Liver (tissue), 3 donors: ENCODE results near the gene MYO7A.

Experiments used
- MAX ChIP-seq: IDR thresholded peaks from 2 replicates; pipeline ENCODE4 v1.6.1; 2016; ENCODE audit warnings: antibody characterized with exemption
- RAD21 ChIP-seq, 2 donors: IDR thresholded peaks; 2 replicates each; pipeline ENCODE4 v1.6.1; 2016; ENCODE audit warnings: antibody characterized with exemption in 2 of 2, mild to moderate bottlenecking in 2 of 2
- TAF1 ChIP-seq: conservative IDR thresholded peaks from 2 replicates; pipeline ENCODE4 v1.6.1; 2016; ENCODE audit warnings: antibody characterized with exemption, mild to moderate bottlenecking
- YY1 ChIP-seq: IDR thresholded peaks from 2 replicates; pipeline ENCODE4 v1.6.1; 2016; ENCODE audit warnings: antibody characterized with exemption, mild to moderate bottlenecking
- TF ChIP-seq, protein P1 (sequence below): fragments of 150-350 bp; IDR thresholded peaks from 2 replicates; pipeline ENCODE4 v1.5.1; 2017; ENCODE audit warnings: improper control_type of control experiment, low read depth, low read length; ENCODE audit not compliant: missing input control
- donor health status: healthy.
- donor health status: healthy.

DNA sequence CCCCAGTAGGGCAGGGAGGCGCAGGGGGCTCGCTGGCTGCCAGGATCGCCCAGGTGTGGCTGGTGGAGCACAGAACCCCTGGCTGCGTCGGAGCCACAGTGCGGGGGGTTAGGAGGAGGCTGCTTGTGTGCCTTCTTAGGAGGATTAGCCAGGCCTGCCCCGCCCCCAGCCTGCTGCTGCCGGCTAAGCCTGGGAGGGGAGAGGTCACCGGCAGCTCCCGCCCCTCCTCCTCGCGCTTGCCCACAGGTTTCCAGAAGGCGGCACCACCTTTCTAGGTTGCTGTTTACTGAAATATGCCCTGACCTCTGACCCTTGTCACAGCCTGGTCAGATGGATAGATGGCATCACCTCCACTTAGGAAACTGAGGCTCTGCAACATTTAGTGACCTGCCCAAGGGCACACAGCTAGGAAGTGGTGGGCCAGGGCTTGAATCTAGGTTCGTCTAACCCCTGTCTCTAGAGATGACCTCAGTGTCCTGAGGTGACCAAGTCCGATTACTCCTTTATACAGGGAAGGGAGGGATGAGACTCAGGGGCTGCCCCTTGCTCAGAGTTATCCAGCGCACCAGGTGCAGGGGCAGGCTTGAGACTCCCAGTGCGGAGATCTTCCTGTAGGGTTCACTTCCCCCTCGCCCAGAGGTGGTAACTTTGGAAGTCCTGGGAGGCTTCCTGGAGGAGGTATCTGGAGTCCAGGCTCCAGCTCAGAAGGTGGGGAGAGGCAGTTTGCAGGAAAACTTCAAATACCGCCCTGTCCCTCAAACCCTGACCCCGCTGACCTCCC is 44.0 kb downstream of the MYO7A start:
- TF ChIP-seq, protein P1, sequence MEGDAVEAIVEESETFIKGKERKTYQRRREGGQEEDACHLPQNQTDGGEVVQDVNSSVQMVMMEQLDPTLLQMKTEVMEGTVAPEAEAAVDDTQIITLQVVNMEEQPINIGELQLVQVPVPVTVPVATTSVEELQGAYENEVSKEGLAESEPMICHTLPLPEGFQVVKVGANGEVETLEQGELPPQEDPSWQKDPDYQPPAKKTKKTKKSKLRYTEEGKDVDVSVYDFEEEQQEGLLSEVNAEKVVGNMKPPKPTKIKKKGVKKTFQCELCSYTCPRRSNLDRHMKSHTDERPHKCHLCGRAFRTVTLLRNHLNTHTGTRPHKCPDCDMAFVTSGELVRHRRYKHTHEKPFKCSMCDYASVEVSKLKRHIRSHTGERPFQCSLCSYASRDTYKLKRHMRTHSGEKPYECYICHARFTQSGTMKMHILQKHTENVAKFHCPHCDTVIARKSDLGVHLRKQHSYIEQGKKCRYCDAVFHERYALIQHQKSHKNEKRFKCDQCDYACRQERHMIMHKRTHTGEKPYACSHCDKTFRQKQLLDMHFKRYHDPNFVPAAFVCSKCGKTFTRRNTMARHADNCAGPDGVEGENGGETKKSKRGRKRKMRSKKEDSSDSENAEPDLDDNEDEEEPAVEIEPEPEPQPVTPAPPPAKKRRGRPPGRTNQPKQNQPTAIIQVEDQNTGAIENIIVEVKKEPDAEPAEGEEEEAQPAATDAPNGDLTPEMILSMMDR = no peak
- TF ChIP-seq RAD21 (IDR thresholded peaks at IDR 0.05) (peak; percentile 15 to 45), TAF1 (no peak), YY1 (no peak), MAX (no peak)
